Measurements from ENCODE around the gene PRKCA. TPM values are rescaled to one million over a fixed set of nuclear protein-coding genes. Genes with fewer than 3 reads are reported as not detected.

PRKCA gene
- total and polyA plus RNA-seq, 9 of the 15 experiments (the other 6 are each of a cell fraction or from before 2014, with no cell fraction given) = 3.2 to 33.0 (median 17.8) TPM

- DNase-seq (ENCODE audit: extremely low read depth in 1 of 4, low spot score in 3 of 4) (no peak), ATAC-seq (no peak), FAIRE-seq (no peak)
- Histone ChIP-seq H3K36me3 (ENCODE audit: control insufficient read depth, insufficient read depth, low read length) (peaks cover 19% of the 10 kb centered on the region; the same call in 2 of the 3 replicates), H3K27ac (ENCODE audit: extremely low read depth, low read depth, low read length) (no peak overlapping the region), H3K9me1 (ENCODE audit: control insufficient read depth, insufficient read depth, low read length) (no peaks in the 10 kb centered on the region), H4K20me1 (replicated peaks; ENCODE audit: control insufficient read depth, insufficient read depth, low read length) (no peaks in the 10 kb centered on the region), H3K9ac (ENCODE audit: insufficient read depth in 1 of 2, low read depth in 2 of 2, low read length in 2 of 2) (no peak overlapping the region), H3K79me2 (ENCODE audit: control insufficient read depth, insufficient read depth, low read length) (no peaks in the 10 kb centered on the region), H3K27me3 (ENCODE audit: control insufficient read depth in 2 of 2, insufficient read depth in 2 of 2, low read length in 2 of 2) (no peaks in the 10 kb centered on the region), H3K4me1 (replicated peaks in 1 of 2; ENCODE audit: control insufficient read depth in 2 of 2, insufficient read depth in 2 of 2, low read length in 2 of 2) (no peaks in the 10 kb centered on the region), H3K4me2 (ENCODE audit: insufficient read depth, low read length) (no peak overlapping the region), H3K4me3 (no peak overlapping the region), H2AFZ (ENCODE audit: low read depth, low read length) (no peak overlapping the region), H3K9me3 (replicated peaks; ENCODE audit: control insufficient read depth, insufficient read depth, low read depth, low read length) (no peaks in the 10 kb centered on the region)
- intact Hi-C loops (cut with micrococcal nuclease) = no loop called here
- ChIA-PET POLR2A (no interaction called here), CTCF (ENCODE audit: low intra/inter-chr PET ratio) (no interaction called here)
- 80% methylated on average over 17 of the region's 17 CpGs for WGBS (ENCODE audit: insufficient coverage, low coverage, missing lambda C conversion rate)
- TF ChIP-seq MXD1 (CRISPR knock-in tag; IDR thresholded peaks at IDR 0.05; ENCODE audit: borderline replicate concordance, poor library complexity, severe bottlenecking) = no peak
- TF ChIP-seq CEBPG (CRISPR knock-in tag; IDR thresholded peaks at IDR 0.05) = no peak
- TF ChIP-seq CEBPG (tag; conservative IDR thresholded peaks at IDR 0.05 in 1 of 2, IDR thresholded peaks at IDR 0.05 in 1 of 2) = no peak
- TF ChIP-seq TCFL5 (CRISPR knock-in tag; conservative IDR thresholded peaks at IDR 0.05) = no peak
- no peak for TF ChIP-seq FOXO4 (CRISPR knock-in tag; IDR thresholded peaks at IDR 0.05)
- no peak for TF ChIP-seq RFX1 (IDR thresholded peaks at IDR 0.05)
- TF ChIP-seq ZNF431 (CRISPR knock-in tag; IDR thresholded peaks at IDR 0.05) = no peak
- BruUV-seq (replicated peaks) = no TSS peak
- in situ Hi-C loops (cut with MboI) = no loop called here
These were observed 481.4 kb downstream of the PRKCA start for GRCh38 chr17:66783656-66784381.

Measured in K562 (cell line).